HepG2 (cell line): Measurements from ENCODE around the gene YY1. TPM values are rescaled to one million over a fixed set of nuclear protein-coding genes. Genes with fewer than 3 reads are reported as not detected.

Source experiments
- ATAC-seq: fragments of 200-7000 bp; cut with Tn5 transposase; 3 replicates; pipeline ENCODE4 v1.9.1; 2020; ENCODE audit warnings: mild to moderate bottlenecking, moderate library complexity
- BruUV-seq: library from RNA; stranded (reverse); fragments of 400-500 nt; replicated peaks from 2 replicates; lab custom pipeline; 2021; lab: Mats Ljungman, UMichigan
- CTCF ChIA-PET: fragments of 300-600 bp; formaldehyde crosslinking; extraction: SDS; loops from one replicate; lab custom pipeline; 2021; ENCODE audit warnings: low total read pairs, inconsistent platforms, low intra/inter-chr PET ratio; lab: Yijun Ruan, JAX
- POLR2A ChIA-PET: fragments of 350-600 bp; sonication (Branson Sonifier 250); formaldehyde crosslinking; loops from one replicate; lab custom pipeline; 2020; ENCODE audit warnings: antibody characterized with exemption, inconsistent platforms; lab: Yijun Ruan, JAX
- DNase-seq: peaks from one replicate; pipeline ENCODE4 v3.0.0-alpha.2; 2015; ENCODE audit warnings: low spot score
- FAIRE-seq: peaks from 3 replicates; lab custom pipeline; 2011; peaks lifted over from hg19 to GRCh38; lab: Jason Lieb, UNC
- H2AFZ ChIP-seq: one replicate; pipeline ENCODE4 v1.6.1; 2011; ENCODE audit warnings: low read length, inconsistent platforms
- H3K27ac ChIP-seq: fragments of 300-600 bp; 3 replicates; pipeline ENCODE4 v1.8.0; 2011; ENCODE audit warnings: mixed run types, mild to moderate bottlenecking, mixed read lengths, low read length, inconsistent platforms; ENCODE audit not compliant: insufficient read depth; ENCODE audit errors: extremely low read length
- H3K27me3 ChIP-seq, 2 experiments: fragments of 200-600 bp in 1 of 2; 2 replicates in 1 of 2; 3 replicates in 1 of 2; pipeline versions ENCODE4 v1.6.0 to v1.8.0; 2011; ENCODE audit warnings: low read length in 2 of 2, mild to moderate bottlenecking in 2 of 2, moderate library complexity in 2 of 2, inconsistent platforms in 1 of 2; ENCODE audit not compliant: insufficient read depth in 2 of 2, control insufficient read depth in 1 of 2
- H3K36me3 ChIP-seq, 2 experiments: fragments of 200-600 bp in 1 of 2; replicated peaks in 1 of 2; 2 replicates in 1 of 2; 3 replicates in 1 of 2; pipeline versions ENCODE4 v1.5.1 to v1.8.0; 2011; ENCODE audit warnings: low read length in 2 of 2, inconsistent platforms in 1 of 2; ENCODE audit not compliant: insufficient read depth in 2 of 2, control insufficient read depth in 1 of 2
- H3K4me1 ChIP-seq: 2 replicates; pipeline ENCODE4 v1.5.1; 2012; ENCODE audit warnings: low read length, inconsistent platforms; ENCODE audit not compliant: insufficient read depth
- H3K4me2 ChIP-seq: 2 replicates; pipeline ENCODE4 v1.6.0; 2011; ENCODE audit warnings: low read depth, low read length, inconsistent platforms
- H3K4me3 ChIP-seq, 3 experiments: fragments of 200-600 bp in 1 of 3; sonication (generic), shearing (Covaris generic) in 1 of 3; replicated peaks in 1 of 3; 2 replicates each; pipeline ENCODE4 v1.5.1; 2011 to 2016; ENCODE audit warnings: low read length in 3 of 3, inconsistent platforms in 2 of 3, low read depth in 2 of 3, mild to moderate bottlenecking in 2 of 3, control low read depth in 1 of 3, mixed read lengths in 1 of 3; ENCODE audit not compliant: insufficient read depth in 1 of 3
- H3K79me2 ChIP-seq: one replicate; pipeline ENCODE4 v1.6.1; 2011; ENCODE audit warnings: low read length, inconsistent platforms; ENCODE audit not compliant: insufficient read depth
- H3K9ac ChIP-seq: 2 replicates; pipeline ENCODE4 v1.6.0; 2011; ENCODE audit warnings: mild to moderate bottlenecking, low read depth, low read length, inconsistent platforms; ENCODE audit not compliant: insufficient read depth
- H3K9me3 ChIP-seq: 2 replicates; pipeline ENCODE4 v1.5.1; 2012; ENCODE audit warnings: mild to moderate bottlenecking, low read length
- H4K20me1 ChIP-seq: 2 replicates; pipeline ENCODE4 v1.6.0; 2011; ENCODE audit warnings: inconsistent platforms, mild to moderate bottlenecking, low read length, moderate library complexity; ENCODE audit not compliant: insufficient read depth
- BHLHE40 ChIP-seq: IDR thresholded peaks from 2 replicates; pipeline ENCODE4 v1.6.1; 2011; ENCODE audit warnings: low read length, improper control_type of control experiment
- HDAC6 ChIP-seq: fragments of 200-600 bp; sonication (generic); IDR thresholded peaks from 2 replicates; pipeline ENCODE4 v1.7.0; 2017; ENCODE audit warnings: mild to moderate bottlenecking, antibody characterized with exemption, low read length, low read depth
- KLF9 ChIP-seq: IDR thresholded peaks from 2 replicates; pipeline ENCODE4 v1.6.1; 2016; ENCODE audit warnings: low read depth
- MAFF ChIP-seq: IDR thresholded peaks from 2 replicates; pipeline ENCODE4 v1.6.1; 2011; ENCODE audit warnings: low read depth, low read length, improper control_type of control experiment
- NFE2L1 ChIP-seq: sonication (generic); formaldehyde crosslinking; IDR thresholded peaks from 2 replicates; pipeline ENCODE4 v1.4.0; 2020; ENCODE audit warnings: missing genetic modification reagents, mild to moderate bottlenecking, borderline replicate concordance
- SAFB2 ChIP-seq: sonication (generic); formaldehyde crosslinking; IDR thresholded peaks from 2 replicates; pipeline ENCODE4 v1.5.1; 2020; ENCODE audit warnings: missing genetic modification reagents, low read depth, mild to moderate bottlenecking, borderline replicate concordance
- SRF ChIP-seq: IDR thresholded peaks from 2 replicates; pipeline ENCODE4 v1.6.1; 2011; ENCODE audit warnings: mild to moderate bottlenecking, low read depth, low read length, moderate library complexity
- TCF12 ChIP-seq, 2 experiments: fragments of 450-650 bp in 1 of 2; sonication (generic) in 1 of 2; formaldehyde crosslinking in 1 of 2; IDR thresholded peaks; 2 replicates each; pipeline versions ENCODE4 v1.6.1 to v1.8.0; 2017 to 2022; ENCODE audit warnings: antibody characterized with exemption in 1 of 2, mild to moderate bottlenecking in 1 of 2, missing genetic modification reagents in 1 of 2, moderate library complexity in 1 of 2
- WGBS: methylation state at CpG from one replicate; pipeline ENCODE4 v1.1.6; 2017; ENCODE audit warnings: low lambda C conversion rate; 5-methylcytosine and 5-hydroxymethylcytosine counted together
- in situ Hi-C: cut with HindIII; loops from 2 replicates; pipeline ENCODE4 v1.10.0; 2017; ENCODE audit warnings: low pct_unique_long_range_greater_than_20kb; ENCODE audit not compliant: extremely low pct_ligation_motif_present
- intact Hi-C: fragments of 100-400 bp; cut with micrococcal nuclease; formaldehyde crosslinking; loops from one replicate; pipeline ENCODE4 v1.10.0; 2022; ENCODE audit not compliant: unreplicated experiment
- polyA plus RNA-seq, 8 experiments: library from polyadenylated mRNA; depleted of rRNA in 3 of 8; stranded (reverse) in 7 of 8; unstranded in 1 of 8; fragments of >200 nt; fragmentation: Illumina TruSeq in 4 of 8; extraction: Trizol in 4 of 8; gene quantifications; 2 replicates each; pipeline versions ENCODE4 v1.2.1 to v1.2.3, GENCODE V29; 2011 to 2016; ENCODE audit warnings: low read depth in 4 of 8, missing spikeins in 1 of 8, mixed read lengths in 1 of 8; ENCODE audit not compliant: insufficient read depth in 1 of 8
- total RNA-seq, 5 experiments: library from RNA; depleted of rRNA; stranded (reverse); fragments of >200 nt; fragmentation: Illumina TruSeq; extraction: Trizol; gene quantifications; 2 replicates each; pipeline ENCODE4 v1.2.3, GENCODE V29; 2016; ENCODE audit warnings: low read depth in 1 of 5
- TF ChIP-seq, protein P1 (sequence below): sonication (generic); formaldehyde crosslinking; IDR thresholded peaks from 2 replicates; pipeline ENCODE4 v1.4.0; 2020; ENCODE audit warnings: missing genetic modification reagents
- TF ChIP-seq, protein P2 (sequence below): IDR thresholded peaks from 2 replicates; pipeline ENCODE4 v1.4.0; 2020; ENCODE audit warnings: mild to moderate bottlenecking, missing genetic modification reagents
- TF ChIP-seq, protein P3 (sequence below): sonication (generic); formaldehyde crosslinking; IDR thresholded peaks from 2 replicates; pipeline ENCODE4 v1.4.0; 2020; ENCODE audit warnings: missing genetic modification reagents, borderline replicate concordance
- TF ChIP-seq, protein P4 (sequence below): sonication (generic); IDR thresholded peaks from 2 replicates; pipeline ENCODE4 v1.6.1; 2016; ENCODE audit warnings: low read depth, borderline replicate concordance

The YY1 gene
- total and polyA plus RNA-seq, 2 of the 13 experiments (the other 11 are each of a cell fraction or from before 2014, with no cell fraction given), result 29.4 to 68.1 TPM

DNA sequence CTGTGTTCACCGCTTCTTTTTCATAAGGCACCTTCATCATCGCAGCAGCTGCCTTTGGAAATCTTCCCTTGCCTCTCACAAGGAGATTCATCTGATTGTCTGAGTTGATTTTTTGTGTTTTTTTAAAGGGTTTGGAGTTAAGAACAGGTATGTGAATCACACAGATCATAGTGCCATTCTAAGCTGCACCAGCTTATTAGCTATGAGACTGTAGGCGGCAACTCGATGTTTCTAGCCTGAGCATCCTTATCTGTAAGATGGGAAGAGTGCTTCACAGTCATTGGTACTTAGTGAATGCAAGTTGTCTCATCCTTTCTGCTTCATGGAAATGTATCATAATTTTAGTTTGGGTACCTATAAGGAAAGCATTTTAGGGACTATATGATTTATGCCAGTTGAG, 35.3 kb downstream of the YY1 start:
- Histone ChIP-seq H3K27me3 (no peaks in the 10 kb centered on the region), H2AFZ (no peak overlapping the region), H3K4me2 (no peak overlapping the region), H3K4me3 (no peak overlapping the region), H3K79me2 (peaks cover 81% of the 10 kb centered on the region), H3K9me3 (no peaks in the 10 kb centered on the region), H4K20me1 (peaks cover 45% of the 10 kb centered on the region), H3K36me3 (peaks cover 12 to 43% of the 10 kb centered on the region in 2 experiments), H3K9ac (no peak overlapping the region), H3K4me1 (peaks cover 50% of the 10 kb centered on the region), H3K27ac (no peak overlapping the region)
- WGBS, result 100% methylated on average over 4 of the region's 4 CpGs
- intact Hi-C loops (no loop called here), in situ Hi-C loops (no loop called here)
- CTCF ChIA-PET, result no interaction called here
- POLR2A ChIA-PET, result no interaction called here
- no peak for DNase-seq
- BruUV-seq, result no TSS peak
- ATAC-seq, result no peak
- no peak for FAIRE-seq
- TF ChIP-seq, protein P1, sequence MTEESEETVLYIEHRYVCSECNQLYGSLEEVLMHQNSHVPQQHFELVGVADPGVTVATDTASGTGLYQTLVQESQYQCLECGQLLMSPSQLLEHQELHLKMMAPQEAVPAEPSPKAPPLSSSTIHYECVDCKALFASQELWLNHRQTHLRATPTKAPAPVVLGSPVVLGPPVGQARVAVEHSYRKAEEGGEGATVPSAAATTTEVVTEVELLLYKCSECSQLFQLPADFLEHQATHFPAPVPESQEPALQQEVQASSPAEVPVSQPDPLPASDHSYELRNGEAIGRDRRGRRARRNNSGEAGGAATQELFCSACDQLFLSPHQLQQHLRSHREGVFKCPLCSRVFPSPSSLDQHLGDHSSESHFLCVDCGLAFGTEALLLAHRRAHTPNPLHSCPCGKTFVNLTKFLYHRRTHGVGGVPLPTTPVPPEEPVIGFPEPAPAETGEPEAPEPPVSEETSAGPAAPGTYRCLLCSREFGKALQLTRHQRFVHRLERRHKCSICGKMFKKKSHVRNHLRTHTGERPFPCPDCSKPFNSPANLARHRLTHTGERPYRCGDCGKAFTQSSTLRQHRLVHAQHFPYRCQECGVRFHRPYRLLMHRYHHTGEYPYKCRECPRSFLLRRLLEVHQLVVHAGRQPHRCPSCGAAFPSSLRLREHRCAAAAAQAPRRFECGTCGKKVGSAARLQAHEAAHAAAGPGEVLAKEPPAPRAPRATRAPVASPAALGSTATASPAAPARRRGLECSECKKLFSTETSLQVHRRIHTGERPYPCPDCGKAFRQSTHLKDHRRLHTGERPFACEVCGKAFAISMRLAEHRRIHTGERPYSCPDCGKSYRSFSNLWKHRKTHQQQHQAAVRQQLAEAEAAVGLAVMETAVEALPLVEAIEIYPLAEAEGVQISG (CRISPR knock-in tag), result no peak
- TF ChIP-seq, protein P2, sequence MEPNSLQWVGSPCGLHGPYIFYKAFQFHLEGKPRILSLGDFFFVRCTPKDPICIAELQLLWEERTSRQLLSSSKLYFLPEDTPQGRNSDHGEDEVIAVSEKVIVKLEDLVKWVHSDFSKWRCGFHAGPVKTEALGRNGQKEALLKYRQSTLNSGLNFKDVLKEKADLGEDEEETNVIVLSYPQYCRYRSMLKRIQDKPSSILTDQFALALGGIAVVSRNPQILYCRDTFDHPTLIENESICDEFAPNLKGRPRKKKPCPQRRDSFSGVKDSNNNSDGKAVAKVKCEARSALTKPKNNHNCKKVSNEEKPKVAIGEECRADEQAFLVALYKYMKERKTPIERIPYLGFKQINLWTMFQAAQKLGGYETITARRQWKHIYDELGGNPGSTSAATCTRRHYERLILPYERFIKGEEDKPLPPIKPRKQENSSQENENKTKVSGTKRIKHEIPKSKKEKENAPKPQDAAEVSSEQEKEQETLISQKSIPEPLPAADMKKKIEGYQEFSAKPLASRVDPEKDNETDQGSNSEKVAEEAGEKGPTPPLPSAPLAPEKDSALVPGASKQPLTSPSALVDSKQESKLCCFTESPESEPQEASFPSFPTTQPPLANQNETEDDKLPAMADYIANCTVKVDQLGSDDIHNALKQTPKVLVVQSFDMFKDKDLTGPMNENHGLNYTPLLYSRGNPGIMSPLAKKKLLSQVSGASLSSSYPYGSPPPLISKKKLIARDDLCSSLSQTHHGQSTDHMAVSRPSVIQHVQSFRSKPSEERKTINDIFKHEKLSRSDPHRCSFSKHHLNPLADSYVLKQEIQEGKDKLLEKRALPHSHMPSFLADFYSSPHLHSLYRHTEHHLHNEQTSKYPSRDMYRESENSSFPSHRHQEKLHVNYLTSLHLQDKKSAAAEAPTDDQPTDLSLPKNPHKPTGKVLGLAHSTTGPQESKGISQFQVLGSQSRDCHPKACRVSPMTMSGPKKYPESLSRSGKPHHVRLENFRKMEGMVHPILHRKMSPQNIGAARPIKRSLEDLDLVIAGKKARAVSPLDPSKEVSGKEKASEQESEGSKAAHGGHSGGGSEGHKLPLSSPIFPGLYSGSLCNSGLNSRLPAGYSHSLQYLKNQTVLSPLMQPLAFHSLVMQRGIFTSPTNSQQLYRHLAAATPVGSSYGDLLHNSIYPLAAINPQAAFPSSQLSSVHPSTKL, result no peak
- TF ChIP-seq HDAC6 (no peak), KLF9 (CRISPR knock-in tag) (no peak), TCF12 (IDR thresholded peaks at IDR 0.05) (no peak), TCF12 (CRISPR knock-in tag; IDR thresholded peaks at IDR 0.05) (no peak), SAFB2 (CRISPR knock-in tag) (no peak), MAFF (no peak), NFE2L1 (CRISPR knock-in tag) (no peak), BHLHE40 (no peak), SRF (no peak)
- TF ChIP-seq, protein P3, sequence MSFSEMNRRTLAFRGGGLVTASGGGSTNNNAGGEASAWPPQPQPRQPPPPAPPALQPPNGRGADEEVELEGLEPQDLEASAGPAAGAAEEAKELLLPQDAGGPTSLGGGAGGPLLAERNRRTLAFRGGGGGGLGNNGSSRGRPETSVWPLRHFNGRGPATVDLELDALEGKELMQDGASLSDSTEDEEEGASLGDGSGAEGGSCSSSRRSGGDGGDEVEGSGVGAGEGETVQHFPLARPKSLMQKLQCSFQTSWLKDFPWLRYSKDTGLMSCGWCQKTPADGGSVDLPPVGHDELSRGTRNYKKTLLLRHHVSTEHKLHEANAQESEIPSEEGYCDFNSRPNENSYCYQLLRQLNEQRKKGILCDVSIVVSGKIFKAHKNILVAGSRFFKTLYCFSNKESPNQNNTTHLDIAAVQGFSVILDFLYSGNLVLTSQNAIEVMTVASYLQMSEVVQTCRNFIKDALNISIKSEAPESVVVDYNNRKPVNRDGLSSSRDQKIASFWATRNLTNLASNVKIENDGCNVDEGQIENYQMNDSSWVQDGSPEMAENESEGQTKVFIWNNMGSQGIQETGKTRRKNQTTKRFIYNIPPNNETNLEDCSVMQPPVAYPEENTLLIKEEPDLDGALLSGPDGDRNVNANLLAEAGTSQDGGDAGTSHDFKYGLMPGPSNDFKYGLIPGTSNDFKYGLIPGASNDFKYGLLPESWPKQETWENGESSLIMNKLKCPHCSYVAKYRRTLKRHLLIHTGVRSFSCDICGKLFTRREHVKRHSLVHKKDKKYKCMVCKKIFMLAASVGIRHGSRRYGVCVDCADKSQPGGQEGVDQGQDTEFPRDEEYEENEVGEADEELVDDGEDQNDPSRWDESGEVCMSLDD (CRISPR knock-in tag), result no peak
- TF ChIP-seq, protein P4, sequence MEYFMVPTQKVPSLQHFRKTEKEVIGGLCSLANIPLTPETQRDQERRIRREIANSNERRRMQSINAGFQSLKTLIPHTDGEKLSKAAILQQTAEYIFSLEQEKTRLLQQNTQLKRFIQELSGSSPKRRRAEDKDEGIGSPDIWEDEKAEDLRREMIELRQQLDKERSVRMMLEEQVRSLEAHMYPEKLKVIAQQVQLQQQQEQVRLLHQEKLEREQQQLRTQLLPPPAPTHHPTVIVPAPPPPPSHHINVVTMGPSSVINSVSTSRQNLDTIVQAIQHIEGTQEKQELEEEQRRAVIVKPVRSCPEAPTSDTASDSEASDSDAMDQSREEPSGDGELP, result no peak
